Coronary artery (tissue), 2 donors: ENCODE data around the gene NPSR1.

ENCODE experiments used
- DNase-seq: peaks from one replicate; pipeline ENCODE4 v3.0.0-alpha.2; 2017; ENCODE audit warnings: low spot score
- H3K27ac ChIP-seq, 2 donors: fragments of 200-600 bp; sonication (generic); one replicate each; pipeline ENCODE4 v1.5.1; 2016 to 2019
- H3K4me3 ChIP-seq: fragments of 200-600 bp; sonication (generic); 2 replicates; pipeline ENCODE4 v1.5.1; 2016; ENCODE audit warnings: mild to moderate bottlenecking, moderate library complexity
- TF ChIP-seq, protein P1 (sequence below): fragments of 200-600 bp; sonication (generic); IDR thresholded peaks from one replicate; pipeline ENCODE4 v1.5.1; 2019; ENCODE audit warnings: antibody characterized with exemption

Gene NPSR1

DNA sequence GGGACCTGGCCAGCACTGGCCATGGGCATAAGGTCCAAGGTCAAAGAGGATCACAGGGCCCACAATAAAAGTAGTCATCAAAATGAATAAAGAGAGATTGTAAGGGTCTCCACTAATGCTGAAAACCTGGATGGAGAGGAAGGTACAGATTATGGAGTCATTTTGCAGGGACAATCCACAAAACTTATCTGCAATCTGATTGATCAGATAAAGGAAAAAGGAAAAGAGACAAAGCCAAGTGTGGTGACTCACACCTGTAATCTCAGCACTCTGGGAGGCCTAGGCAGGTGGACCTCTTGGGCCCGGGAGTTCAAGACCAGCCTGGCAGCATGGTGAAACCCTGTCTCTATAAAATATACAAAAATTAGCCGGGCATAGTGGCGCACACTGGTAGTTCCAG lies 174.0 kb downstream of the NPSR1 start:
- Histone ChIP-seq H3K4me3 (no peak overlapping the region), H3K27ac (no peak overlapping the region)
- no peak for DNase-seq
- TF ChIP-seq, protein P1, sequence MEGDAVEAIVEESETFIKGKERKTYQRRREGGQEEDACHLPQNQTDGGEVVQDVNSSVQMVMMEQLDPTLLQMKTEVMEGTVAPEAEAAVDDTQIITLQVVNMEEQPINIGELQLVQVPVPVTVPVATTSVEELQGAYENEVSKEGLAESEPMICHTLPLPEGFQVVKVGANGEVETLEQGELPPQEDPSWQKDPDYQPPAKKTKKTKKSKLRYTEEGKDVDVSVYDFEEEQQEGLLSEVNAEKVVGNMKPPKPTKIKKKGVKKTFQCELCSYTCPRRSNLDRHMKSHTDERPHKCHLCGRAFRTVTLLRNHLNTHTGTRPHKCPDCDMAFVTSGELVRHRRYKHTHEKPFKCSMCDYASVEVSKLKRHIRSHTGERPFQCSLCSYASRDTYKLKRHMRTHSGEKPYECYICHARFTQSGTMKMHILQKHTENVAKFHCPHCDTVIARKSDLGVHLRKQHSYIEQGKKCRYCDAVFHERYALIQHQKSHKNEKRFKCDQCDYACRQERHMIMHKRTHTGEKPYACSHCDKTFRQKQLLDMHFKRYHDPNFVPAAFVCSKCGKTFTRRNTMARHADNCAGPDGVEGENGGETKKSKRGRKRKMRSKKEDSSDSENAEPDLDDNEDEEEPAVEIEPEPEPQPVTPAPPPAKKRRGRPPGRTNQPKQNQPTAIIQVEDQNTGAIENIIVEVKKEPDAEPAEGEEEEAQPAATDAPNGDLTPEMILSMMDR: no peak

DNA sequence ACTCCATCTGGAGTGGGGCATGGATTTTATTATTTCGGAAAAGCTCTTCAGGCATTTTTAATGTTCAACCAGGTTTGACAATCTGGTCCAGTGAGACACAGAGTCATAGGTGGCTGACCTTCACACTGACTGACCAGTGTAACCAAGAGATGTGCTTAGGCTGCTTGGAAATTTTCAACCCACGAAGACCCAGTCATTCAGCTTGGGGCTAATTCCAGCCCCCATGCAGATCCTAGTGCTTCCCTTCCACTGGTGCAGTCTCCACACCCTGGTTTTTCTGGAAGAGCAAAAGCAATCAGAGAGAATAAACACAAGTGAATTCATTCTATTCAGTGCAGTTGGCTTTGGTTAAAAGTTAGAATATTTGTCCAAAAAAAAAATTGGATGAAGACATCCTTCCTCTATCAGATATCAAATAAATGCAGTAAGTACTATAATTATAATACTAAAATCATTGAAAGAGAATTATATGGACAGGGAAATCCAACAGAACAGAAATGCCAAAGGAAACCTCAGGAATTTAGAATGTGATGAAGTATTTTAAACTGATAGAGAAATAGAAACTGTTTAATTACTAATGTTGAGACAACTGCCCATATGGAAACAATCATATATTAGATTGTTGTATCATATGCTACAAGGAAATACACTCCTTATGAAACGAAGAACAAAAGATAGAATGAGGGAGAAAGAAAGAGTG lies 178.0 kb downstream of the NPSR1 start:
- Histone ChIP-seq H3K27ac (no peak overlapping the region), H3K4me3 (no peak overlapping the region)
- no peak for DNase-seq
- TF ChIP-seq, protein P1: no peak

DNA sequence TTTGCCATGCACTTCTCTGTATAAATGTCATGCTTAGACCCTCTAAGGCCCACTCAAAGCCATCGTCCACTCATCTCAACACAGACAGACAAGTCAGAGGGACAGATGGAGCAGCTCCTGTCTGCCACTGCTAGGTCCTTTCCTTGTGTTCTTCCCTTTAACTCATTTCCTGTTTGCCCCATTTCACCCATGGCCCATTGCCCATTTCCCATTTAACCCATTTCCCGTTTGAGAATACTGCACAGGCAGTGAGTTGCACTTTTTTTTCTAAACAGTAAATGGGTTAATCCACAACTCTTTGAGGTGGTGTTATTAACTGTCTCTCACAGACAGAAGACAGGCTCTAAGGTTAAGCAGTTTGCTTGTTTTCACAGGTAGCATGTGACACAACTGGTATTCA lies 179.3 kb downstream of the NPSR1 start:
- Histone ChIP-seq H3K4me3 (no peak overlapping the region), H3K27ac (no peak overlapping the region)
- no peak for DNase-seq
- TF ChIP-seq, protein P1: no peak

DNA sequence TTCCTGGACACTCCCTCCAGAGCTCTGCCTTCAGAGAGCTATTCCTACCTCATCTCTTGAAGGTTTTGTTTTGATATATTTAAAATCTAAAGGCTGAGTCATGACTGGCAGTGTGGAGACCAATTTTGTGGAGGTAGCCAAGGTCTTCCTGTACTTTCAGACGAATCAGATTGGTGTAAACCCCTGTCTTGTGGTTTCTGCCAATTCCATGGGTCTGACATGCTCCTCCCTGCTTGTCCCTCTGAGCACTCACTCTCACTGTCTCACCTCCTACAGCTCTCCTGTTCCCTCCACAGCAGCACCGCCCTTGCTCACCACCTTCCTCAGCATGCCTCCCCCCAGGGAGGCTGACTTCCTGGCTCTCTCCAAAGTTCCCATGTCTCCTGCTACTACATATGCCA lies 179.8 kb downstream of the NPSR1 start:
- DNase-seq: no peak
- Histone ChIP-seq H3K27ac (no peak overlapping the region), H3K4me3 (no peak overlapping the region)
- TF ChIP-seq, protein P1: no peak

DNA sequence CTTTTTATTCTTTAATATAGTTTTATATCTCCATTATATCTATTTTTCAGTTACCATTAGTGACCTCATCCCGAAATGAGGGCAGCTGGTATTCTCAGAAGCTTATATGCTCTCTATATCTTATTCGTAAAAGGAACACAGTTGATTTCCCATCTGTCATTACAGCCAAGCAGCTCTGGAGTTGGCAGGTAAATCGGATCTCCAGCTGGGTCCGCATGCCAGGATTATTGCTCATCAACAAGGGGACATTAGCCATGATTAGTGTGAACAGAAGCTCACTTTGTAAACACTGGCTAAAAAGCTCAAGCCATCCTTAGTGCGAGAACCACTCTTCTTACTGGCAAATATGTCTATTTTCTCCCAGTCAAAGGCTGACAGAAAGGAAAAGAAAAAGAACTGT lies 180.3 kb downstream of the NPSR1 start:
- TF ChIP-seq, protein P1: no peak
- no peak overlapping the region for H3K4me3 ChIP-seq
- no peak for DNase-seq
- H3K27ac ChIP-seq: no peak overlapping the region

DNA sequence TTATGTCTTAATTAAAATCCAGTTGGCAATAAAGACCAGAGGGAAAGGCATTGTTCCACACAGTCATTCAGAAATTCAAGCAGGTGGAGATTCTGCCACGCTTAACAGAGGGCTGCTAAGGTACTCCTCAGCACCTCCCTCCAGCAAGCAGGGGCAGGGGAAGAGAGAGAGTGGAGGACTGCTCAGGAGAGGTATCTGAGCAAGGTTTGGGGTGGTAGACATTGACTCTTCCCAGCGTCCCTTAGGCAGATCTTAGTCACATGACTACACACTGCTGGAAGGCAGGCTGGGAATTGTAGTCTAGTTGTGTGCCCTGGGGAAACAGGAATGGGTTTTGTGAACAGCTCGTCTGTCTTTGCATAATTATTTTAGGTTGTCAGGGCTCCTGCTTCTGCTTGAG lies 181.6 kb downstream of the NPSR1 start:
- DNase-seq: no peak
- no peak overlapping the region for H3K27ac ChIP-seq
- H3K4me3 ChIP-seq: no peak overlapping the region
- TF ChIP-seq, protein P1: no peak

DNA sequence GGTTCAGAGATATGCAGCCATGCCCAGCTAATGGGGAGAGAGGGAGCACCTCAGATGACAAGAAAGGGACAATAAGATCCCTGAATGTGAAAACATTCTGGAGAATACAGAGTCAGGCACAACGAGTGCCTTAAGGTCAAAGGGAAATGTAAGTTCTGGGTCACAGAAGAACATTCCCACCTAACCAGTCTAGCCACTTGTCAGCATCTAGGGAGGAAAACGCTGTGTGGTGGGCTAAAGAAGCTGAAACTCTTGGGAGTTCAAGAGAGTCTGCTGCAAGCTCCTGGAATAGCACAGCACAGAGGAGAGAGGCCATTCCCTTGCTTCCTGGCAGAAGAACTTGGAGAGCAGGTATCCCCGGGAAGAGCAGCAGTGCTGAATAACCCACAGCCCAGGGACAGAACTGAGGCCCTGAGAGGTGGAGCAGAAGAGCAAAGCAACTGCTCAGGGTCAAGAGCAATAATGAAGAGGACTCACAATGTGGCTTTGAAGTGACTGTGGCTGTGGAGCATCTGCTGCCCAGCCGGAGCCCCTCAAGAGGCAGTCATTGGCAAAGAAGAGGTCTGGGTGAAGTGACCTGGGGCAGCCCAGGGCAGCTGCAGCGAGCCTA lies 182.3 kb downstream of the NPSR1 start:
- H3K4me3 ChIP-seq: no peak overlapping the region
- no peak for DNase-seq
- TF ChIP-seq, protein P1: no peak
- H3K27ac ChIP-seq: no peak overlapping the region
